CD4-positive, alpha-beta T cell treated with Interleukin-17A for 1 hour (primary cell): Measurements from ENCODE around the gene MED16.
"Not testable (repeated sequence)": the region's sequence is repeated elsewhere in the genome, so short reads cannot be mapped to it uniquely, and the experiment has no call there.

ENCODE experiments used
- DNase-seq: peaks from one replicate; pipeline ENCODE4 v3.0.0-alpha.2; 2020

Gene MED16

DNA sequence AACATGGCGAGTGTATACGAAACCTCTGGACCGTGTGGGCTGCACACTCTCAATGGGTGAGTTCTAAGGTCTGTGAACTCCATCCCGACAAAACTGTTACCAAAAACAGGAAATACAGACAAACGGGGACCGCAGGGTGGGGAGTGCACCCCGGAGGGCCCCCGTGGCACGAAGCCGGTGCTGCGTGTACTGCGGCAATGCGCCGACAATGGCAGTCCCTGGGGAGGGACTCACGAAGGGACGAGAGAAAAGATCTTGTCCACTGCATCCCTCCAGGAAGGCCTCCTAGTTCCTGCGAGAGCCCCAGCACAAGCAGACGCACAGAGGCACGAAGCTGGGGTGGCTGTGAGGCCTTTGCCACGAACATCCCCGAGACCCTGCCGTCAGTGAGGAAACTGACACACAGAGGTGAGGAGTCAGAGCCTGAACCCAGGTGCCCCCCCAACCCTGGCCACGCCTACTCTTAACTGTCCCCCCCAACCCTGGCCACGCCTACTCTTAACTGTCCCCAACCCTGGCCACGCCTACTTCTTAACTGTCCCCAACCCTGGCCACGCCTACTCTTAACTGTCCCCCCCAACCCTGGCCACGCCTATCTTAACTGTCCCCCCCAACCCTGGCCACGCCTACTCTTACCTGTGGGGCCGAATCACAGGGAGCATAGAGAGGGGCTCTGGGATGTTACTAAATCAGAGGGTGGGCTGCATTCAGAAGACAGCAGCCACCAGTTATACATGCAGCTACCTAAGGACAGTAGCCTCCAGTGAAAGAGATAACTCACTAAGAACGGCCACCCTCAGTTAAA lies 4.2 kb downstream of the MED16 start:
- no peak for DNase-seq

- no peak for DNase-seq
Observed at GRCh38 chr19:887599-887998, 5.4 kb downstream of the MED16 start.

DNA sequence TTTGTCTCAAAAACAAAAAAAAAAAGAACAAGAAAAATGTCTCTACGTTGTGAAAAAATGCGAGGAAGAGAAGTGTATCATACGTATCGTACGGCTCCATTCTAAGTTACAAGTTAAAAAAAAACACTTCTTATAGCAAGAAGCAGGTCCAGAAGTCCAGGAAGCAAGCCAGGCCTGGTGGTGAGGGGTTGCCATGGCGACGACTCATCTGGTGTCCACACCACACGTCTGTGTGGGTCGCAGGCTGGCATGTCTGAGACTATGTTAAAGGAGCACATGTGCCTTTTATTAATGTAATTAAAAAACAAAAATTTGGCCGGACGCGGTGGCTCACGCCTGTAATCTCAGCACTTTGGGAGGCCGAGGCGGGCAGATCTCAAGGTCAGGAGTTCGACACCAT lies 5.9 kb downstream of the MED16 start:
- DNase-seq: no peak

DNA sequence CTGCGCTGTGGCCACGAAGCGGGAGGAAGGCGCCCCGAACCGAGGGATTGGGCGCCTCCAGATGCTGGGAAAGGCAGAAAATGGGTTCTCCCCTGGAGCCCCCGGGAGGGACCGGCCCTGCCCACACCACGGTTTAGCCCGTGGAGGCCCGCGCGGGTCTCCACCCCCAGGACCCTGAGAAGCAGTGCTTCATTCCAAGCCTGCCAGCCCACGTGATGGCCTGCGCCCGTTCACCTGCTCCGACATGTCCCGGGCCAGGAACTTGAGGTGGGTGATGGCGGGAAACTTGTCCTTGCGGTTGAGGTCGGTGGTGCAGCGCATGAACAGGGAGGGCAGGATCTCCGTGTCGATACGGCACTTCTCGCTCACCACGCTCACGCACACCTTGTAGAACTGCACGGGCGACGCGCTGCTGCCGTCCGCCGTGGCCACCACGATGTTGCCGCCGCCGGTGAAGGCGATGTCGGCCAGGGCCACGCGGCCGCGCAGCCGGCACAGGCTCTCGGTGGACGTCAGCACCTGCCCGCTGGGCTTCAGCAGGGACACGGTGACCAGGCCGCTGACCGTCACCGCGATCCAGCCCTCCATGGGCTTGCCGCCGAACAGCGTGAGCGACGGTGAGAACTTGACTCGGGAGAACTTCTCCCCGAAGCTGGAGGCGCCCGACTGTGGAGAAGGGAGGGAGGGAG lies 7.3 kb downstream of the MED16 start:
- no peak for DNase-seq

- no peak for DNase-seq
Observed at GRCh38 chr19:884420-885211, 8.4 kb downstream of the MED16 start.

DNA sequence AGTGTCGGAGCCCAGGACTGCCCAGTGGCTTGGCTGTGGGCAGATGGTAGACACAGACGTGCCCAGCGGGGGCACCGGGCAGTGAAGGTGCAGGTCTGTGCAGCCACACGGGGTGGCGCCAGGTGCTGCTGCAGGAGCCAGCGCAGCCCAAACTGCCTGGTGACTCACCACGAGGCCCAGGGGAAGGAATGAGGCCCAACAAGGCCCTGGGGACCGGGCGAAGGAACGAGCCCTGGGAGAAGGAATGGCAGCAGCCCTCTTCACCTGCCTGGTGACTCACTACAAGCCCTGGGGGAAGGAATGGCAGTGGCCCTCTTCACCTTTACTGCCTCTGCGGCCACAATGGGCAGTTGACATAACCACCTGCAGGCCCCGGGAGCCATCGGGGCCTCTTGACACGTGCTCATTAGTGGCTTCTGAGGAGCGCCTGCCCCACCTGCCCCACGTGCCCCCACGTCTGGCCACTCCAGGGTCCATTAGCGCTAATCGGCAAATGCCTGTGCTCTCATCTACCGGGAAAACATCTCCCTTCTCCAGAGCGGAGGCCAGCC lies 9.3 kb downstream of the MED16 start:
- DNase-seq: no peak

DNA sequence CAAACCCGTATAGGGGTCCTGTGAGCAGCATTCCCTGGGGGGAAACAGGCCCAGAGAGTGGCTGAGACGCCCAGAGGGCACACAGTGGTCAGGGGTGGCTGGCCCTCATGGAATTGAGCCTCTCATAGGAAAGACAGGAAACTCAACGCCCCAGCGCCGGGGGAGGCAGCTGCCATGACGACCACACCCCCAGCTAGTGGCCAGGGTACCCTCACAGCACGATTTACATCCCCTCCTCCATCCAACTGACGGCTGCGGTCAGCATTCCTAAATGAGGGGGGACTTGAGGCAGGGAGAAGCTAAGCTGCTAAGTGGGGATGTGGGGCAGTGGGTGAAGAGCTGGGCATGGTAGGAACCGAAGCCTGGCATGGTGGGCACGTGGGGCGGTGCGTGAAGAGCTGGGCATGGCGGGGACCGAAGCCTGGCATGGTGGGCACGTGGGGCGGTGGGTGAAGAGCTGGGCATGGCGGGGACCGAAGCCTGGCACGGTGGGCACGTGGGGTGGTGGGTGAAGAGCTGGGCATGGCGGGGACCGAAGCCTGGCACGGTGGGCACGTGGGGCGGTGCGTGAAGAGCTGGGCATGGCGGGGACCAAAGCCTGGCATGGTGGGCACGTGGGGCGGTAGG lies 10.0 kb downstream of the MED16 start:
- no peak for DNase-seq

GRCh38 chr19:881385-882071 lies 11.5 kb downstream of the MED16 start:
- DNase-seq: no peak

GRCh38 chr19:879711-880438 lies 13.1 kb downstream of the MED16 start:
- no peak for DNase-seq

GRCh38 chr19:878751-879561 lies 14.0 kb downstream of the MED16 start:
- DNase-seq: not testable (repeated sequence)

- DNase-seq: not testable (repeated sequence)
Observed at GRCh38 chr19:877992-878660, 14.9 kb downstream of the MED16 start.

GRCh38 chr19:876780-877314 lies 16.1 kb downstream of the MED16 start:
- no peak for DNase-seq

- DNase-seq: no peak
Observed at GRCh38 chr19:876089-876488, 16.9 kb downstream of the MED16 start.

GRCh38 chr19:875265-875879 lies 17.6 kb downstream of the MED16 start:
- DNase-seq: no peak

GRCh38 chr19:873561-874041 lies 19.4 kb downstream of the MED16 start:
- no peak for DNase-seq

- DNase-seq: peak; percentile 92
Observed at GRCh38 chr19:873084-873483, 19.9 kb downstream of the MED16 start.

DNA sequence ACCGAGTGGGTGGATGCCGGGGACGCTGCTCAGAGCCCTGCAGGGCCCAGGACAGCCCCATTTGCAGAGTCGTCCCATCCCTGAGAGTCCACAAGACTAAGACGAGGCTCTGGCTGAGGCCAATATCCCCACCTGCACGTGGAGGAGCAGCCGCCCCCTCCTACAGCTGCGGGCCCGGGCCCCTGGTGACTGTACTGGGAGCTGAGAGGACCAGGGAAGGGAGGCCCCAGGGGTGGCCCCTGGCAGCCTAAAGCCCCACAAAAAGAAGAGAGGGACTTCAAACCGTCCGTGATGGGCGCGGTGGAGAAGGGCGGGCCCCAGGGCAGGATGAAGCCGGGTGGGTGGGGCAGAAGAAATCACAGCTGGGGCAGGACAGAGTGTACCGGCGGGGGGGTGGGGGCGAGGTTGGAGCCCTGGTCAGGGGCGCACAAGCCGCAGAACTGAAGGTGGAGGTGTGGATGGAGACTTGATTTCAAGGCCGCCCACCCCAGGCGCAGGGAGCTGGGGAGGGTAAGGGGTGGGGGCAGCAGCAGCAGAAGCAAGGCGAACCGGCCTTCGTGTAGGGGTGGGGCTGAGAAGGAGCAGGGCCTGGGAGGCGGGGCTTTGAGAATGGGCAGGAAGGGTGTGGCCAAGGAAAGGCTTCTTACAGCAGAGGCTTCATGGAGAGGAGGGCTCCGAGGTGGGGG lies 20.6 kb downstream of the MED16 start:
- peak; percentile 90 for DNase-seq
